Liver (tissue), 3 donors: Measurements from ENCODE around the gene WWOX.

Experiments used
- JUND ChIP-seq, 2 donors: IDR thresholded peaks; 2 replicates each; pipeline ENCODE4 v1.6.1; 2016; ENCODE audit warnings: antibody characterized with exemption in 2 of 2
- RAD21 ChIP-seq, 2 donors: IDR thresholded peaks; 2 replicates each; pipeline ENCODE4 v1.6.1; 2016; ENCODE audit warnings: antibody characterized with exemption in 2 of 2, mild to moderate bottlenecking in 2 of 2
- TAF1 ChIP-seq: conservative IDR thresholded peaks from 2 replicates; pipeline ENCODE4 v1.6.1; 2016; ENCODE audit warnings: antibody characterized with exemption, mild to moderate bottlenecking
- TF ChIP-seq, protein P1 (sequence below): fragments of 150-350 bp; IDR thresholded peaks from 2 replicates; pipeline ENCODE4 v1.5.1; 2017; ENCODE audit warnings: improper control_type of control experiment, low read depth, low read length; ENCODE audit not compliant: missing input control
- donor health status: healthy.
- donor health status: healthy.

DNA sequence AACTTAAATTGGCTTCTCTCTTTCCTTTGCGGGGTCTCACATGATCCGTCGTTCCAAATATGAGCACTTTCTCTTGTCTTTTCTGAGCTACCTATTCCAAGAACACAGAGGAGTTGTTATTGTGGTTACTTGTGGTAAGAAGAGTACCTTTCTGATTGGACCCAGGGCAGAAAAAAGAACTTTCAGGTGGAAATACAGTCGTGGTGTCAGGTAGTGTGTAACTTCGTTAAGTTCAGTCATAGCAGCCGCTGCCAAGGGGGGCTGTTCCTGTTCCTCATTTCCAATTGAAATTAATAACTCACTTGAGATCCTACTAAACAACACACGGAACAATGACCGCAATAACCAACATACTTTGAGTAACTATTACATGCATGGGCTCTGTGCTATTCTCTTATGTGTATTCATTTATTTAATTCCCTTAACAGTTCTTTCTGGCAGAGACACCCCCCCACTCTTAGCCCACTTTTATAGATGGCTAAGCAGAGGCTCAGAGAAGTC, 819.4 kb downstream of the WWOX start:
- TF ChIP-seq RAD21 (IDR thresholded peaks at IDR 0.05): no peak
- TF ChIP-seq JUND (IDR thresholded peaks at IDR 0.05): no peak
- TF ChIP-seq, protein P1, sequence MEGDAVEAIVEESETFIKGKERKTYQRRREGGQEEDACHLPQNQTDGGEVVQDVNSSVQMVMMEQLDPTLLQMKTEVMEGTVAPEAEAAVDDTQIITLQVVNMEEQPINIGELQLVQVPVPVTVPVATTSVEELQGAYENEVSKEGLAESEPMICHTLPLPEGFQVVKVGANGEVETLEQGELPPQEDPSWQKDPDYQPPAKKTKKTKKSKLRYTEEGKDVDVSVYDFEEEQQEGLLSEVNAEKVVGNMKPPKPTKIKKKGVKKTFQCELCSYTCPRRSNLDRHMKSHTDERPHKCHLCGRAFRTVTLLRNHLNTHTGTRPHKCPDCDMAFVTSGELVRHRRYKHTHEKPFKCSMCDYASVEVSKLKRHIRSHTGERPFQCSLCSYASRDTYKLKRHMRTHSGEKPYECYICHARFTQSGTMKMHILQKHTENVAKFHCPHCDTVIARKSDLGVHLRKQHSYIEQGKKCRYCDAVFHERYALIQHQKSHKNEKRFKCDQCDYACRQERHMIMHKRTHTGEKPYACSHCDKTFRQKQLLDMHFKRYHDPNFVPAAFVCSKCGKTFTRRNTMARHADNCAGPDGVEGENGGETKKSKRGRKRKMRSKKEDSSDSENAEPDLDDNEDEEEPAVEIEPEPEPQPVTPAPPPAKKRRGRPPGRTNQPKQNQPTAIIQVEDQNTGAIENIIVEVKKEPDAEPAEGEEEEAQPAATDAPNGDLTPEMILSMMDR: no peak
- no peak for TF ChIP-seq TAF1
